C4-2B (cell line): ENCODE results near the gene DCHS2.

Experiments
- ZFX ChIP-seq: fragments of 450-650 bp; IDR thresholded peaks from 2 replicates; pipeline ENCODE4 v1.6.1; 2017
- TF ChIP-seq, protein P1 (sequence below): fragments of 450-650 bp; conservative IDR thresholded peaks from 2 replicates; pipeline ENCODE4 v1.5.1; 2017; ENCODE audit warnings: mild to moderate bottlenecking

DNA sequence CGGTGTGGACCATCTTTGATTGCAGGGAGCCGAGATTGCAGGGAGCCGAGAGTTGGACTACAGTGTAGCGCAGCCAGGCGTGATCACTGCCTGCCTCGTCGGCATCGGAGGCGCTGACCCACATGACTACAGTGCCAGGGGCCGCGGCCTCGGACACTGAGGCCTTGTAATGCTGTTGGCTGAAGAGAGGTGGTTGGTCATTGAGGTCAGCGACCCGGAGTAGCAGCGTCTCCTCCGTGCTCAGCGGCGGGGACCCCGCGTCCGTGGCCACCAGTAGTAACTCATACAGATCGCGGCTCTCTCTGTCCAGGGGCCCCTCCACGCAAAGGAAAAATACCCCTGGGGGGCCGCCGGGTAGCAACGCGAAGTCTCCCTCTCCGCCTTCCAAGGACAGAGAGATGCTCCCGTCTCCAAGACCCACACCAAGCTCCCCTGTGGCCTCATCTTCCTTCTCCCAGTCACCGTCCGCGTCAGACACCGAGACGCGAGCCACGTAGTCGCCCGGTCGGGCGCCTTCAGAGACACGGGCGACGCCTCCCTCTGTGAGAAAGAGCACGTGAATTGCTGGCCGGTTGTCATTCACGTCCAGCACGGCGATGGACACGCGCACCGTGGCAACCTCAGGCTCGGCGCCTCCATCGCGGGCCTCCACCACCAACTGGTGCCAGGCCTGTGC, 1.9 kb downstream of the DCHS2 start:
- TF ChIP-seq, protein P1, sequence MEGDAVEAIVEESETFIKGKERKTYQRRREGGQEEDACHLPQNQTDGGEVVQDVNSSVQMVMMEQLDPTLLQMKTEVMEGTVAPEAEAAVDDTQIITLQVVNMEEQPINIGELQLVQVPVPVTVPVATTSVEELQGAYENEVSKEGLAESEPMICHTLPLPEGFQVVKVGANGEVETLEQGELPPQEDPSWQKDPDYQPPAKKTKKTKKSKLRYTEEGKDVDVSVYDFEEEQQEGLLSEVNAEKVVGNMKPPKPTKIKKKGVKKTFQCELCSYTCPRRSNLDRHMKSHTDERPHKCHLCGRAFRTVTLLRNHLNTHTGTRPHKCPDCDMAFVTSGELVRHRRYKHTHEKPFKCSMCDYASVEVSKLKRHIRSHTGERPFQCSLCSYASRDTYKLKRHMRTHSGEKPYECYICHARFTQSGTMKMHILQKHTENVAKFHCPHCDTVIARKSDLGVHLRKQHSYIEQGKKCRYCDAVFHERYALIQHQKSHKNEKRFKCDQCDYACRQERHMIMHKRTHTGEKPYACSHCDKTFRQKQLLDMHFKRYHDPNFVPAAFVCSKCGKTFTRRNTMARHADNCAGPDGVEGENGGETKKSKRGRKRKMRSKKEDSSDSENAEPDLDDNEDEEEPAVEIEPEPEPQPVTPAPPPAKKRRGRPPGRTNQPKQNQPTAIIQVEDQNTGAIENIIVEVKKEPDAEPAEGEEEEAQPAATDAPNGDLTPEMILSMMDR = no peak
- no peak for TF ChIP-seq ZFX
